Cardiac fibroblast (primary cell): ENCODE results near the gene CBX8.

Experiments
- DNase-seq, 2 donors: peaks; one replicate each; pipeline versions ENCODE4 v3.0.0 to v3.0.0-alpha.2; 2010; ENCODE audit warnings: low read depth in 2 of 2
- H3K4me3 ChIP-seq, 2 donors: replicated peaks in 1 of 2; 1 replicate in 1 of 2; 2 replicates in 1 of 2; pipeline ENCODE4 v1.5.1; 2011; ENCODE audit warnings: low read depth in 2 of 2, low read length in 2 of 2, mild to moderate bottlenecking in 2 of 2, moderate library complexity in 1 of 2
- CTCF ChIP-seq: IDR thresholded peaks from one replicate; pipeline ENCODE4 v1.5.1; 2011; ENCODE audit warnings: low read depth, mild to moderate bottlenecking, low read length, inconsistent platforms

Gene CBX8

GRCh38 chr17:79788989-79789942, 7.6 kb downstream of the CBX8 start:
- no peak for TF ChIP-seq CTCF
- H3K4me3 ChIP-seq: no peak overlapping the region
- no peak for DNase-seq

- DNase-seq: no peak
- no peak overlapping the region for H3K4me3 ChIP-seq
- no peak for TF ChIP-seq CTCF
Measured at GRCh38 chr17:79788455-79788854, 8.4 kb downstream of the CBX8 start.

GRCh38 chr17:79786930-79787643, 9.8 kb downstream of the CBX8 start:
- no peak overlapping the region for H3K4me3 ChIP-seq
- no peak for DNase-seq
- TF ChIP-seq CTCF: no peak

- H3K4me3 ChIP-seq: no peak overlapping the region
- no peak for TF ChIP-seq CTCF
- no peak for DNase-seq
Measured at GRCh38 chr17:79785900-79786810, 10.7 kb downstream of the CBX8 start.

- no peak for TF ChIP-seq CTCF
- H3K4me3 ChIP-seq: no peak overlapping the region
- no peak for DNase-seq
Measured at GRCh38 chr17:79785017-79785899, 11.6 kb downstream of the CBX8 start.
